Esophagus (tissue), 2 donors: ENCODE results near the gene RGS2. TPM values are rescaled to one million over a fixed set of nuclear protein-coding genes. Genes with fewer than 3 reads are reported as not detected.

Experiments used
- H3K27ac ChIP-seq, 2 donors: one replicate each; pipeline ENCODE4 v1.5.1; 2013; ENCODE audit warnings: low read depth in 2 of 2, mild to moderate bottlenecking in 2 of 2, inconsistent platforms in 1 of 2, low read length in 1 of 2, moderate library complexity in 1 of 2
- H3K27me3 ChIP-seq, 2 donors: one replicate each; pipeline ENCODE4 v1.6.1; 2013; ENCODE audit warnings: low read length in 2 of 2, control low read depth in 1 of 2, mild to moderate bottlenecking in 1 of 2; ENCODE audit not compliant: insufficient read depth in 2 of 2, control insufficient read depth in 1 of 2
- H3K36me3 ChIP-seq, 2 donors: one replicate each; pipeline ENCODE4 v1.6.1; 2013; ENCODE audit warnings: low read length in 1 of 2; ENCODE audit not compliant: control insufficient read depth in 2 of 2, insufficient read depth in 2 of 2
- H3K4me1 ChIP-seq, 2 donors: one replicate each; pipeline ENCODE4 v1.6.1; 2013; ENCODE audit warnings: low read length in 1 of 2; ENCODE audit not compliant: control insufficient read depth in 2 of 2, insufficient read depth in 2 of 2
- H3K4me3 ChIP-seq, 2 donors: one replicate each; pipeline ENCODE4 v1.5.1; 2013; ENCODE audit warnings: low read length in 2 of 2, mild to moderate bottlenecking in 2 of 2, low read depth in 1 of 2, moderate library complexity in 1 of 2
- H3K9me3 ChIP-seq, 2 donors: one replicate each; pipeline ENCODE4 v1.6.1; 2013; ENCODE audit warnings: mild to moderate bottlenecking in 2 of 2, low read depth in 1 of 2, low read length in 1 of 2, moderate library complexity in 1 of 2; ENCODE audit not compliant: control insufficient read depth in 2 of 2, insufficient read depth in 1 of 2
- WGBS, 2 donors: extraction: QIAGEN DNeasy Blood & Tissue Kit; methylation state at CpG; one replicate each; pipeline ENCODE4 v1.1.7; 2013; 5-methylcytosine and 5-hydroxymethylcytosine counted together
- polyA plus RNA-seq, 2 donors: library from polyadenylated mRNA; stranded (reverse); fragments of 200-250 nt; gene quantifications; one replicate each; pipeline ENCODE4 v1.2.3, GENCODE V29; 2013
- donor health status: healthy with polysubstance abuse.
- donor health status: Bipolar disorder and iron deficiency.

Gene RGS2, protein sequence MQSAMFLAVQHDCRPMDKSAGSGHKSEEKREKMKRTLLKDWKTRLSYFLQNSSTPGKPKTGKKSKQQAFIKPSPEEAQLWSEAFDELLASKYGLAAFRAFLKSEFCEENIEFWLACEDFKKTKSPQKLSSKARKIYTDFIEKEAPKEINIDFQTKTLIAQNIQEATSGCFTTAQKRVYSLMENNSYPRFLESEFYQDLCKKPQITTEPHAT
- polyA plus RNA-seq, result 10 to 100 TPM; 31.4 to 52.5 TPM

DNA sequence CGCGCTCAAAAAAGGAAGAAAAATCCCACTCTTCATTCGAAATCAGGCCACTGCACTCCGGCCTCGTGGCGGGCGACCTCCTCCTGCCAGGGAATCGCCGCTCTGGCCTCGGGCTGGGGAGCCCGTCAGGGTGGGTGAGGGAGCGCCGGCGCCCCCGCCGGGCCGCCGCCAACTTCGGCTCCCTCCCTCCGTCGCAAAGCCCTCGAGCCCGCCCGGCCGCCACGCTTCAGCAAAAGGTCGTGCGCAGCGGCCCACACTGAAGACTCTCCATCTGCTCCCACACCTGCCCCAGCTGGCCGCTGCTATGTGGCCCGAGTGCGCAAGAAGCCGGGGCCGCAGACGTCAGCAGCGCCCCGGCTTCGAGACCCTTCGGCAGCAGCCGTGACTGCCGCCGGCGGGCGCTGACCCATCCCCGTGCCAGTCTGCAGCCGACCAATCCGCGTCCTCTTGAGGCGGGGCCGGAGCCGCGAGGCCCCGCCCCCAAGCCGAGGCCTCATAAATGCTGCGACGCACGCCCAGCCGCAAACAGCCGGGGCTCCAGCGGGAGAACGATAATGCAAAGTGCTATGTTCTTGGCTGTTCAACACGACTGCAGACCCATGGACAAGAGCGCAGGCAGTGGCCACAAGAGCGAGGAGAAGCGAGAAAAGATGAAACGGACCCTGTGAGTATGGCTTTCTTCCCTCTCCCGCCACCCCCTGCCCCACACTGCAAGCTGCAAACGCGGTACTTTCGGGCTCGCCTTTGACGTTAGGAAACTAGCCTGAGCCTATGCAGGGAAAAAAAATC, at the start of gene RGS2:
TSS of gene RGS2 (plus strand) at position 522 of the 789 bp plus-strand sequence. CDS start at position 555, 33 bp downstream.
- 0 to 1% methylated on average over 65 to 72 of the region's 72 CpGs for WGBS, 2 donors
- H3K4me1 ChIP-seq, result peaks cover 0 to 3% of the 10 kb centered on the region in 2 donors
- peak within 1 kb of the TSS; percentile 83 to 87 for H3K27ac ChIP-seq
- peaks cover 0 to 7% of the 10 kb centered on the region in 2 donors for H3K36me3 ChIP-seq
- no peaks in the 10 kb centered on the region for H3K9me3 ChIP-seq
- no peaks in the 10 kb centered on the region for H3K27me3 ChIP-seq
- H3K4me3 ChIP-seq, result peak within 1 kb of the TSS; percentile 61 to 81

DNA sequence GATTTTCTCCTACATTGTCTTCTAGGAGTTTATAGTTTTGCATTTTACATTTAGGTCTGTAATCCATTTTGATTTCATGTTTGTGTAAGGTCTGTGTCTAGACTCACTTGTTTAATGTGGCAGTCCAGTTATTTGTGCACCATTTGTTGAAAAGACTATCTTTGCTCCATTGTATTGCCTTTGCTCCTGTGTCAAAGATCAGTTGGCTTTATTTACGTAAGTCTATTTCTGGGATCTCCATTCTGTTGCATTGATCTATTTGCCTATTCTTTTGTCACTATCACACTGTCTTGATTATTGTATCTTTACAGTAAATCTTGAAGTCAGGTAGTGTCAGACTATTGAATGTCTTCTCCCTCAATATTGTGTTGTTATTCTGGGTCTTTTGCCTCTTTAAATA, 49.7 kb upstream of the RGS2 start:
- no peaks in the 10 kb centered on the region for H3K27me3 ChIP-seq
- WGBS, 2 donors, result 97 to 98% methylated on average over 1 of the region's 1 CpG
- no peaks in the 10 kb centered on the region for H3K4me1 ChIP-seq
- no peaks in the 10 kb centered on the region for H3K36me3 ChIP-seq
- no peaks in the 10 kb centered on the region for H3K9me3 ChIP-seq
- H3K4me3 ChIP-seq, result no peak overlapping the region
- no peak overlapping the region for H3K27ac ChIP-seq

GRCh38 chr1:192762265-192762664, 46.6 kb upstream of the RGS2 start:
- WGBS, 2 donors, result 86 to 95% methylated on average over 4 of the region's 4 CpGs
- Histone ChIP-seq H3K36me3 (no peaks in the 10 kb centered on the region), H3K4me1 (no peaks in the 10 kb centered on the region), H3K27me3 (no peaks in the 10 kb centered on the region), H3K9me3 (no peaks in the 10 kb centered on the region), H3K27ac (no peak overlapping the region), H3K4me3 (no peak overlapping the region)

DNA sequence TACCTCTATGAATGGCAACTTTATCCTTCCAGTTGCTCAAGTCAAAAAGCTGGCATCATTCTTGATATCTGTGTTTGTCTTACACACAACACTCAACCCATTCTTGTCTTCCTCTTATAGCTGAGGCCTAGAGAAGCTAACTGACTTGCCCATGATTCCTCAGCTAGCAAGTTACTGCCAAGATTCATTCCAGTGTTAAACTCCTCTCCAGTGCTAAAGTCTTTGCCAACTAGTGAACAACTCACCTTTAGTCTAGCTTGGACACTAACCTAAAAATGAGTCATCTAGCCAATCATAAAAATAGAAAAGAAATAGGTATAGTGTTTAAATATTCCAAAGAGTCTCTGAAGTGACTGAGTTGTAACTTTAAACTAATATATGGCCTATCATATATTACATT, 45.6 kb upstream of the RGS2 start:
- Histone ChIP-seq H3K36me3 (no peaks in the 10 kb centered on the region), H3K4me1 (no peaks in the 10 kb centered on the region), H3K27ac (no peak overlapping the region), H3K4me3 (no peak overlapping the region), H3K9me3 (no peaks in the 10 kb centered on the region), H3K27me3 (no peaks in the 10 kb centered on the region)

DNA sequence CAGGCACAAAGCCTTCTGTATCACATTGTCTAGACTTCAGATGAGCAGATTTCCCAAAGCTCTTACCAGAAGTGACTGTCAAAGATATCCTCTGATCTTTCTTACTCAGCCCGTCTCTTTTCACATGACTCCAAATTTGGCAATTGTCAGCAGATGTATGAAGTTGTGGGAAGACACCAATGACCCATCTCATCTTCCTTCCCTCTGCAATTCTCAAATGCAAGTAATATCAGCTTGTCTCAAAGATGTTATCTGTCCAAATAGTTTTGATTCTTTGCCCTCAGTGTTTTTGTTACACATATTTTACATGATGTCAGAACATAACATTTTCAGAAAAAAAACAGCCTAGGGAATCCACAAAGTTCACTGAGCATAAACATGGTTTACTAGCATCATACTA, 45.1 kb upstream of the RGS2 start:
- H3K4me1 ChIP-seq, result no peaks in the 10 kb centered on the region
- no peaks in the 10 kb centered on the region for H3K27me3 ChIP-seq
- no peak overlapping the region for H3K27ac ChIP-seq
- no peak overlapping the region for H3K4me3 ChIP-seq
- no peaks in the 10 kb centered on the region for H3K9me3 ChIP-seq
- no peaks in the 10 kb centered on the region for H3K36me3 ChIP-seq
- WGBS, 2 donors, result 45 to 61% methylated on average over 1 of the region's 1 CpG

DNA sequence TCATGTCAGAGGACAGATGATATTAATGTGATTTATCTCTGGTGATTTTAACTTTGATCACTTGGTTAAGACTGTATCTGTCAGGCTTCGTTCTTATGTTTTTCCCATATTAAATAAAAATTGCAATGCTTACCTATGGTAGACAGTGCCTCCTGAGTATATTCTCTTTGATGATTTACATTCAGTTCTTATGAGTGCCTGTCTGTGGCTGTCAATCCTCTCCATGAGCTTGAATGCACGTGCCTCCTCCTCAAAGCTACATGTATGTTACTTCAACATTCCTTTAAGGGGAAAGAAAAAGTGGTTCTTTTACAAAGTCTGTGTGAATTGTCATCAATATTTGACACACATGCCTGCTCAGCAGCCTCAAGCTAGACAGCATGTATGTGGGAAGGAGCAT, 44.2 kb upstream of the RGS2 start:
- H3K9me3 ChIP-seq, result no peaks in the 10 kb centered on the region
- no peaks in the 10 kb centered on the region for H3K27me3 ChIP-seq
- no peak overlapping the region for H3K27ac ChIP-seq
- WGBS, 2 donors, result 92% methylated on average over 2 of the region's 2 CpGs
- H3K36me3 ChIP-seq, result no peaks in the 10 kb centered on the region
- no peaks in the 10 kb centered on the region for H3K4me1 ChIP-seq
- H3K4me3 ChIP-seq, result no peak overlapping the region

DNA sequence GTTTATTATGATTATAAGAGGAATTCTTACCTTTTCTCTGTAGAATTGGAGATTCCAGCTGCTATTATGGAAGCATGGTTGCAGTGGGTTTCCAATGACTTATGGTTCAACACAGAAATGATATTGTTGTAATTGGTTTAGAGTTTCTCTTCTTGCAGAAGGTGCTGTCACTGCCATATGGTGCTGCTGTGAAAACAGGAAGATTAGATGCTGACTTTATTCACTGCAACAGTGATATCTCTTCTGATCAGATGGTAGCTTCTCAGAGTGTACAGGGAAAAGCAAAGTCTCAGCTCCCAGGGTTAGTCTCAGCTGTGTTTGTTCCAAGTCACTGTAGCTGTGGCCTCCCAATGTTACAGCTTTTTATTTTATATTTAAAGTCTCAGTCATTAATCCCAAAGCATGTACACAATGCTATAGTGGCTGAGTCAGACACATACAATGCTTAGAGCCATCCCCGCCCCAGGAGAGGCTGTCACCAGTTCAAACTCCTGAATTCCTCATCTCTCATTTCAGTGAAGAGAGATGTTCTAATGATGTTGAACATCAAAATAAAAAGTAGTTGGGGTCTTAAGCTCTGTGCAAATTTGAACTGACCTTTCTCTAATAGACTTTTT, 42.7 kb upstream of the RGS2 start:
- 54 to 65% methylated on average over 1 of the region's 1 CpG for WGBS, 2 donors
- H3K27ac ChIP-seq, result no peak overlapping the region
- H3K4me1 ChIP-seq, result no peaks in the 10 kb centered on the region
- H3K36me3 ChIP-seq, result no peaks in the 10 kb centered on the region
- no peaks in the 10 kb centered on the region for H3K27me3 ChIP-seq
- no peaks in the 10 kb centered on the region for H3K9me3 ChIP-seq
- H3K4me3 ChIP-seq, result no peak overlapping the region

DNA sequence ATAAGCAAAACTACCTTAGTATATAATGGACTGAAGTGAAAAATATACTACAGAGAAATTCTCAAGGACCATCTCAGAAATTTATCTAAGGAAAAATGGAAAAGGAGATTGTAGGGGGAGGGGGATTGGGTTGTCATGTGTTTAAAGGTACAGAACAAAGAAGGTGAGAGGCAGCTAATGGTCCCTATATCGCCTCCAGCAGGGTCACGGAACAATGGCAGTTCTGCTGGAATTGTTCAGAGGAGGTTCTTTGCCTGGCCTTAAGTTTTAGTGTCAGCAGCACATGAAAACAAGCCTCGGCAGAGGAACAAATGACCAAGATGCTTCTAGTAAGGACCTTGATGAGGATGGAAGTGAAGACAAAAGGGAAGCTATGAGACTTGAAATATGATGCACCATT, 42.0 kb upstream of the RGS2 start:
- H3K9me3 ChIP-seq, result no peaks in the 10 kb centered on the region
- H3K27ac ChIP-seq, result no peak overlapping the region
- no peaks in the 10 kb centered on the region for H3K27me3 ChIP-seq
- 76 to 89% methylated on average over 3 of the region's 3 CpGs for WGBS, 2 donors
- no peaks in the 10 kb centered on the region for H3K4me1 ChIP-seq
- no peaks in the 10 kb centered on the region for H3K36me3 ChIP-seq
- no peak overlapping the region for H3K4me3 ChIP-seq

GRCh38 chr1:192767798-192768197, 41.0 kb upstream of the RGS2 start:
- Histone ChIP-seq H3K4me1 (no peaks in the 10 kb centered on the region), H3K27ac (no peak overlapping the region), H3K4me3 (no peak overlapping the region), H3K9me3 (no peaks in the 10 kb centered on the region), H3K36me3 (no peaks in the 10 kb centered on the region), H3K27me3 (no peaks in the 10 kb centered on the region)
- 93 to 94% methylated on average over 2 of the region's 2 CpGs for WGBS, 2 donors
